Skin of body (tissue), 2 donors: ENCODE results near the gene NR2F1-AS1. TPM values are rescaled to one million over a fixed set of nuclear protein-coding genes. Genes with fewer than 3 reads are reported as not detected.

Experiments used
- DNase-seq: peaks from one replicate; lab custom pipeline; 2025; lab: John Stamatoyannopoulos, UW
- total RNA-seq: library from RNA; depleted of rRNA; stranded (reverse); fragments of >200 nt; gene quantifications from one replicate; pipeline ENCODE4 v1.2.3, GENCODE V29; 2014

The NR2F1-AS1 gene
- total RNA-seq = 5.4 TPM

GRCh38 chr5:93580927-93581445, at the start of gene NR2F1-AS1:
NR2F1-AS1 (minus strand) TSS chr5:93581219.
- DNase-seq = peak; percentile 20

GRCh38 chr5:93626801-93627200, 45.8 kb upstream of the NR2F1-AS1 start:
- no peak for DNase-seq

DNA sequence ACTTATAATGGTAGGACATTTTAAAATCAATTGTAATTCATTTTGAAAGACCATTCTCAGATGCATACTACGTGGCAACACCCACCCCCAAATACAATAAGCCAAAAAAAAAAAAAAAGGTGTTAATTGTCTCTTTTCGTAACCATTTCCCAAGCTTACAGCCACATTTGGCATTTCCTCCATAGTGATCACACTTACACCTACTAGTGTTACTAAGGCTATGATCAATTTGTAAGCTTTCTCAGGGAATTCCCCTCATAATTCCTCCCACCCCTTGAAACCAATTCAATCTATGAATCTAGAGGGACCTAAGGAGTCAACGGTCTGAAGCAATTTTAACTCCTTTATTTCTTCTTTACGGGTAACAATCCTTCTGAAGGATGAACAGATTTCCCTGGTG, 42.1 kb upstream of the NR2F1-AS1 start:
- DNase-seq = no peak

DNA sequence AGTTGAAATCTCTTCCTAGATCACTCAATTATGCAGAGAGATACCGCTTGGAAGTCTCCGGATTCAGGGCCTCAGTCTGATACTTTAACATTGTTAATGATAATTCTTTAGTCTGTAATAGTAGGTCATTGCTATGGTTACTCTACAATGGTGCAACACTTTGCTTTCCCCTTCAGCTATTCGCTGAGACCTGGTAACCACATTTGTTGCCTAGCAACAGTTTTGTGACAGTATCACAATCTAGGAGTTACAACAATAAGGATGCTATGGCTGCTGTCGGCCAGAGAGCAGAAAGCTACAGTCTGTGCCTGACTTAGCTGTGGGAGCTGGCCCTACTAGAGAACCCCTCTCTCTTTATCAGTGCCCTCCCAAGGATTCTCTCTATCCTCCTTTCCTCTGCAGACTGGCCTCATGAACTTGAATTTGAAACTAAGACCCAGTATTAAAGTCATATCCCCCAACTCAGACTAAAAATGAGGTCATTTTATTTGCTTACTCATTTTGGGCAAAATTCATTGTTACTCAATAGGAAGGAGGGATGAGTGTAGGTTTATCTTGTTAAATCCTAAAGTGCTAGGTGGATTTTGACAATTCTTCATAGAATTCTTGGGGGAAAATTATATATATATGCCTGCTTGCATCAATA, 41.3 kb upstream of the NR2F1-AS1 start:
- no peak for DNase-seq

DNA sequence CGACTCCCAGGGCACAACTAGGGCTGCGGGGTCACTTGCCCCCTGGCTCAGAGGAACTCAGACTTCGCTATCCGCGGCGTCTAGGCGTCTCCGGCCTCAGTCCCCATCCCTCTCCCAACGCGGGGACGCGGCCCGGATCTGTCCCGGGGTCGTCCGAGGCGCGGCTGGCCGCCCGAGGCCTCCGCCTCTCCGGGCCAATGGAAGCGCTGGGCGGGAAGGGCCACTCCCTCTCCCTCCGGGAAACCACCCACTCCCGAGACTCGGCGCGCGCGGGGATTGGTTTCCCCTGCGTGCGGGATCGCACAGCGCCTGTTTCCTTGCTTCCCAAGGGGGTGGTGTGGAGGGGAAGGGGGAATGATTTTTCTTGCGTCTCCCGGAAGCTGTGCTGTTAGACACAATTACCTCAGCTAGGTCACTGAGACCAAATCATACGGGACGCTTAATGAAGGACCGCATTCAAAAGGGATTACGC, 40.3 kb upstream of the NR2F1-AS1 start:
- DNase-seq = no peak

DNA sequence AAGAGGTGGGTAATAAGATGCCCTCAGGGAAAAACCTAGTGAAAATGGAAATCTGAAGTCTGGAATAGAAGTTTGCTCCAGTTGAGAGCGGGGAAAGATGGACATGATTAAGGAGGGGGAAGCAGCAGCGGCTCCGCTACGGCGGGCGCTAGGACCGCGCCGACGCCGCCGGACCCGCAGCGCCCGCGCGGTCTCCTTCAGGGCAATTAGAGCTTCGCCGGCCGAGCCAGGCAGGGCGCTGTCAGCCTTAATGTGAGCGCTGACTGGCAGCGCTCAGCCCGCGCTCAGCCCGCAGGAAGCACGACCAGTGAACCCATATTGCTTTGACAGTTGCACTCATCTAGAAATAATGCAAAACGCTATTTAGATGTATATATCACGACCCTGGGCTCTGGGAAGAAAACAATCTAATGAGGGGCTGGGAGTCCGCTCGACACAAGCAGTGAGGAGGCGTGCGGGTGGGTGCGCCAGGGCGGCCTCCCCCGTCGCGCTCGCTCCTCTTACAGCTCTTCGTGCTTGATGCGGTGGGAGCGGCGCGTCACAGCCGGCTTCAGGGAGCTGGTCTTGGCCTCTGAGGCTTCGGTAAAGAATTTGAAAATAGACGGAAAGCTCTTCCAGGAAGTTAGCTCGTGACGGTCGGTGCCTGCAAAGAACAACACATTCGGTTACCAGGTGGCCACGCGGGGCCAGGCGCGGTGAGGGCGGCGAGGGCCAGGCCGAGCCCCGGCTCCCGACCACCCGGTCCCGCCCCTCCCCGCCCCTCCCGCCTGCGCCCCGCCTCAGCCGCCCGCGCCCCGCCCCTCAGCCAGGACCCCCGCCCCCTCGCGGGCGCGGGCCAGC, 39.7 kb upstream of the NR2F1-AS1 start:
- DNase-seq = peak; percentile 16

GRCh38 chr5:93616538-93617174, 35.6 kb upstream of the NR2F1-AS1 start:
- DNase-seq = no peak

GRCh38 chr5:93612855-93613243, 31.8 kb upstream of the NR2F1-AS1 start:
- DNase-seq = peak; percentile 43

- peak; percentile 43 for DNase-seq
Measured at GRCh38 chr5:93611976-93612854, 31.2 kb upstream of the NR2F1-AS1 start.

DNA sequence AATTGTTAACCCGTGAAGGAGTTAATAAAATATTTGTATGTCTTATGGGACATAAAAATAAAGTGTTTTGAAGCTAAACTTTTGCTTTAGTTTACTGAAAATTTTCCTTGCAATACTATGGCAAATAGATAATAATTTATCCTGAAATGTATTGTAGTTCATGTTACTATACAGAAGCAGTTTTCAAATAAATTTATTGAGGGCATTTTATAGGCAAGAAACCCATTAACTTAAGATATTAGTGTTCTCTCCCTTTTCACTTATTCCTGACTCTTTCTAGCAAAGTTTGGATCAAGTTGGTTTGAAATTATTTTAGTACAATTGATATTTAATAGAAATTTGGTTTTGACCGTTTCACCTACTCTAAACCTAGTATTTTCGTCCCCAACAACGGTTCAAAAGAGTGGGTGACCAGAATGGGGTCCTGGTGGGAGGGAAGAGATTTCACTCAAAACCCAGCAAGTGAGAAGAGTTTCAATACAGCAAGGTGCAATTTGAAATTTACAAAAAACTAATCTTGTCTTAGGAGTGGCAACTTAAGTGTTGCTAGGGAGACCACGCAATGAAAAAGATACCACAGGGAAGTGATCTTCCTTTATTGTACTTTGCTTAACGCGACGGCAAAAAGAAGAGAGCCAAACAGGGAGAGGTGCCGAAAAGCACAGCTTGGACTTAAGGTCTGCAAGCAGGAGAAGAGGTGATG, 30.4 kb upstream of the NR2F1-AS1 start:
- no peak for DNase-seq

GRCh38 chr5:93610581-93611272, 29.7 kb upstream of the NR2F1-AS1 start:
- no peak for DNase-seq

DNA sequence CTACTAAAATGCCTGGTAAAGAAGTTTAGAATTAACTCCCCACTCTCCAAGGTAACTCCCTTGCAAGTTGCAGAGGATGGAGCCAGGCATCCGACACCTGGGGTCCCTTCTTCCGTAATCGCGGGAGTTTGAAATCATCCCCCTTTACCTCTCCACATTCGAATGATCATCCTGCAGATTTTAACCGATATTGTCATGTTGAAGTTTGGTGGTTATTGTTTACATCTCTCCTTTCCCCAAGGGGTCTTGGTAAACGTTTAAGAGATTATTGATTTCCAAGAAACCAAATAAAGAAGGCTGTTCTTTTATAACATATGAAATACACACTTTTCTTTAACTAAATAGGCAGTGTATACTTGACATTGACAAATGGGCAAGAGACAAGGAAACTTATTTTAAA, 28.7 kb upstream of the NR2F1-AS1 start:
- no peak for DNase-seq

- no peak for DNase-seq
Measured at GRCh38 chr5:93608855-93609254, 27.8 kb upstream of the NR2F1-AS1 start.

DNA sequence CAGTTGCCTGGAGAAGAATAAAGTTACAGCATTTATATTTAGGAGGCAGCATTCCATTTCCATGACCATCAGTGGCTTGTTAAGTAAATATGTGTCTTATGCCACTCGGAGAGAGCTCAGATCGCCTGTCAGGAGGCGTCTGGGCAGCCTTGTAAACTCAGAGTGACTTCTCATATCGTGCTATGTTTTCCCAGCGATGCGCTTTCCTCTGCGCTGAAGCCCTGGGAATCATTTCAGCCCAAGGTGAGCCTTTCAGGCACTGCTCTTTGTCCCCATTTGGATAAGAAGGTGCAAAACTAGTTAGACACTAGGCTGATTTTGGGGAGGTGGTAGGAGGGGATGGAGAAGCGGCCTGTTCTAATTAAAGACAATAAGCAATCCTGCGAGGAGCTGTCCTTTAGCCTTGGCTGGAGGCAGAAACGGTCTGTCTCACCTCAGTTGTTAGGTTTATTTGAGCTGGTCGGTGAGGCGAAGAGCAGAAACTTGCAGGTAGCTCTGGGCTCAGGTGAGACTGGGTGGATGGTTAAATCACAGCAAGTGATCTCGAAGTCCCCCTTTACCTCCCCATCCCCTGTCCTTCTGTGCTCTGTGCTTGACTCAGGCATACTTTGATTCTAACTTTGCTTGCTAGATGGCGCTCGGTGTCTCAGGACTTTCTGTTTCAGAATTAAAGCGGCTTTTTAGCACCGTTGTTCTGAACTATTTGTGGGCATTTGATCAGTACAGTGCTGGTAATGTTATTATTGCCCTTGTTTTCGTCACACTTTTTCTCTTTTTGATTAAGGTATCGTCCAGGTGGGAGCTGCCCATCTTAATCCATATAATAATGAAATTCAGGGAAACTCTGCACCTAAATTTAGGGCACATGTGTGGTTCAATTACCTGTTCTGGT, 26.6 kb upstream of the NR2F1-AS1 start:
- DNase-seq = peak; percentile 54

- DNase-seq = no peak
Measured at GRCh38 chr5:93606382-93606752, 25.3 kb upstream of the NR2F1-AS1 start.

DNA sequence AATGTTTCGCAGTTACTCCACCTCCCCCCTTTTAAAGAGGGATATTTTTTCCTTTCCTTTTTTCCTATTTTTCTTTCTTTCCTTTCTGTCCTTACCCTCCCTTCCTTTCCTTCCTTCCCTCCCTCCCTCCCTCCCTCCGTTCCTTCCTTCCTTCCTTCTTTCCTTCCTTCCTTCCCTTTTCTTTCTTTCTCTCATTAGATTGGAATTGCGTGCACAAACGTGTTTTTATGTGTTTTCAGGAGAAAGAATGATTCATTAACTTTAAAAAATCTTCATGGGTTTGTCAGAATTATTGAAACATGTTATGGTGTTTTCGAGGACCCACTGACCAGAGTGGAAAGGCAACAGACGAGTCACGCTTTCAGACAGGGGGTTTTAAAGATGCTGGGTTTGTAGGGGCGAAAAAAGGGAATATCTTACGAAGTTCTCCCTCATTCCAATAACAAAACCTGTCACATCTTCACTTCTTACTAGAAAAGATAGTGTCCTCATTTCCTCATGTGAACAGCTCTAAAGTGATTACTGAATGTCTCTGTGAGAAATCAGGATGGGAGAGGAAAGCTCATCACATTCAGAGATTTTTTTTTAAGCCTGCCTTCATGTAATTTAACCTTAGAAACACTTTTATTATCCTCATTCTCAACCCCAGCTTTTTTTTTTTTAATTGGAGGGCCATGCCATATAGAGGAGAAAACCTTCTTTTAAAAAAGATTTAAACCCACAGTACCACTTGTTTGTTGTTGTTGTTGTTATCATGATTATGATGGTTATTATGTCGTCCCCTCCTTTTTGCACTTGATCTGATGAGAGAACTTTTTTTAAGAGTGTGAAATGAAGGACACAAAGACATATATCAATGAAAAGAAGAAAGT, 23.9 kb upstream of the NR2F1-AS1 start:
- DNase-seq = no peak

- no peak for DNase-seq
Measured at GRCh38 chr5:93603793-93604643, 23.0 kb upstream of the NR2F1-AS1 start.
